ENCODE data around the gene UBTD1. TPM values are rescaled to one million over a fixed set of nuclear protein-coding genes. Genes with fewer than 3 reads are reported as not detected.

The UBTD1 gene
- total RNA-seq, 1 donor from 2014 or later, result 37.5 TPM

- Histone ChIP-seq H3K4me1 (peaks cover 12% of the 10 kb centered on the region), H3K9me3 (no peaks in the 10 kb centered on the region), H3K27ac (no peak overlapping the region), H3K36me3 (peaks cover 83% of the 10 kb centered on the region), H3K27me3 (no peaks in the 10 kb centered on the region), H3K4me3 (no peak overlapping the region)
- DNase-seq (no peak), ATAC-seq (no peak)
- TF ChIP-seq CTCF (IDR thresholded peaks at IDR 0.05), result no peak
- intact Hi-C loops (cut with DNase I), result no loop called here
Measured at GRCh38 chr10:97456034-97456685, 42.6 kb upstream of the UBTD1 start.

- intact Hi-C loops (cut with DNase I), result no loop called here
- Histone ChIP-seq H3K4me1 (peaks cover 11% of the 10 kb centered on the region), H3K27me3 (no peaks in the 10 kb centered on the region), H3K36me3 (peaks cover 86% of the 10 kb centered on the region), H3K4me3 (no peak overlapping the region), H3K27ac (no peak overlapping the region), H3K9me3 (no peaks in the 10 kb centered on the region)
- ATAC-seq (no peak), DNase-seq (no peak)
- no peak for TF ChIP-seq CTCF (IDR thresholded peaks at IDR 0.05)
Measured at GRCh38 chr10:97456686-97457065, 42.0 kb upstream of the UBTD1 start.

GRCh38 chr10:97459111-97459510 is 39.6 kb upstream of the UBTD1 start:
- intact Hi-C loops (cut with DNase I), result no loop called here
- DNase-seq, result no peak
- ATAC-seq, result no peak
- H3K4me3 ChIP-seq, result no peak overlapping the region
- H3K9me3 ChIP-seq, result no peaks in the 10 kb centered on the region
- no peaks in the 10 kb centered on the region for H3K27me3 ChIP-seq
- peaks cover 91% of the 10 kb centered on the region for H3K36me3 ChIP-seq
- TF ChIP-seq CTCF (IDR thresholded peaks at IDR 0.05), result no peak
- H3K4me1 ChIP-seq, result peaks cover 13% of the 10 kb centered on the region
- no peak overlapping the region for H3K27ac ChIP-seq

GRCh38 chr10:97459933-97460332 is 38.8 kb upstream of the UBTD1 start:
- no peak overlapping the region for H3K27ac ChIP-seq
- no peaks in the 10 kb centered on the region for H3K27me3 ChIP-seq
- no peak for ATAC-seq
- intact Hi-C loops (cut with DNase I), result loop anchor here (5.0 kb wide), 1 partner anchor 92 kb away; no protein-coding TSS in a partner anchor
- no peak for DNase-seq
- TF ChIP-seq CTCF (IDR thresholded peaks at IDR 0.05), result no peak
- no peak overlapping the region for H3K4me3 ChIP-seq
- no peaks in the 10 kb centered on the region for H3K9me3 ChIP-seq
- H3K36me3 ChIP-seq, result peaks cover 98% of the 10 kb centered on the region
- peaks cover 11% of the 10 kb centered on the region for H3K4me1 ChIP-seq

GRCh38 chr10:97462309-97462708 is 36.4 kb upstream of the UBTD1 start:
- intact Hi-C loops (cut with DNase I), result loop anchor here (5.0 kb wide), 1 partner anchor 90 kb away; no protein-coding TSS in a partner anchor
- Histone ChIP-seq H3K4me1 (peaks cover 6% of the 10 kb centered on the region), H3K27ac (no peak overlapping the region), H3K9me3 (no peaks in the 10 kb centered on the region), H3K27me3 (no peaks in the 10 kb centered on the region), H3K4me3 (no peak overlapping the region), H3K36me3 (peaks cover 99% of the 10 kb centered on the region)
- TF ChIP-seq CTCF (IDR thresholded peaks at IDR 0.05), result no peak
- no peak for DNase-seq
- ATAC-seq, result no peak
